Activated T-cell treated with anti-CD3 and anti-CD28 coated beads, Interleukin-2, amount 50 U/mL, for 24 hours (primary cell): Measurements from ENCODE around the gene CHRM2.

ENCODE experiments used
- DNase-seq: peaks from one replicate; pipeline ENCODE4 v3.0.0-alpha.2; 2020
- H3K27ac Mint-ChIP-seq: 2 replicates; pipeline ENCODE4 v1.8.0; 2020; ENCODE audit warnings: mild to moderate bottlenecking, mixed read lengths
- H3K27me3 Mint-ChIP-seq: 2 replicates; pipeline ENCODE4 v1.8.0; 2020; ENCODE audit warnings: mixed read lengths
- H3K36me3 Mint-ChIP-seq: 2 replicates; pipeline ENCODE4 v1.8.0; 2020; ENCODE audit warnings: low read depth, mixed read lengths
- H3K4me1 Mint-ChIP-seq: 2 replicates; pipeline ENCODE4 v1.8.0; 2020; ENCODE audit warnings: low read depth, mixed read lengths
- H3K4me3 Mint-ChIP-seq: 2 replicates; pipeline ENCODE4 v1.8.0; 2020; ENCODE audit warnings: mild to moderate bottlenecking, moderate library complexity, mixed read lengths
- H3K9me3 Mint-ChIP-seq: 2 replicates; pipeline ENCODE4 v1.8.0; 2020; ENCODE audit warnings: mixed read lengths

Gene CHRM2

DNA sequence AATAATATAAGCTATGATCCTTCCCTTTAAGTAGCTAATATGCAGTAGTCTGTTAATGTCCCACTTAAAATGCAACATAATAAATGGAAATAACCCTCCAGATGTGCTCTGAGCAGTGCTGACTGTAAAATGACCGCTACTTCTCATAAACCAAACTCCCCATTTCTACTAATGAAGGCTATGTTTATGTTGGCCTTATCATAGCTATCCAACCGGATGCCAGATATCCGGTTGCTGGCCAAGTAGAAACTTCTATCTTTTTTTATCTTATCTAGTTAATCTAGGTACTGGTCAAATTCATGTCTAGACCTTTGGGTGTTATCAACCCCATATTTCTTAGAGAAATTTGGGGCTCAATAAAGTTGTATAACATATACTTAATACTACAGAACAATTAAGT lies 56.6 kb downstream of the CHRM2 start:
- Mint-ChIP-seq H3K27me3 (no peaks in the 10 kb centered on the region), H3K4me3 (no peak overlapping the region), H3K4me1 (no peaks in the 10 kb centered on the region), H3K9me3 (peaks cover 7% of the 10 kb centered on the region), H3K27ac (no peak overlapping the region), H3K36me3 (no peaks in the 10 kb centered on the region)
- no peak for DNase-seq

DNA sequence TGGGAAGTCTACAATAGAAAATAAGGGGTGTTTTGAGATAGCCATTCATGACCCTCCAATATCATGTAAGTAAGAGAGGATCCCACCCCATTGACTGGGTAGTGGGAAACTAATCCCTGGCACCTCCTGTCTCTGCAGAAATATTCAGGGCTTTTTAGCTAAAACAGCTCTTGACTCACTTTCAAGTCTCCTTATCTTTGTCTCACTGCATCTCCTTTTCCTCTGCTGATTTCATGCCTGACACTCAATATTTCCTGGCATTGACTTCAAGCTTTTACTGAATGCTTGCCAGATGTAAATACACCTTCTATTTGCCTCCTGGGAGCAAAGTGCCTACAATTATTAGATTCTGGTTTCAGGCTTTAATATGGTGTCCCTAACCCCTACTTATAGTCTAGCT lies 57.1 kb downstream of the CHRM2 start:
- Mint-ChIP-seq H3K4me3 (no peak overlapping the region), H3K27ac (no peak overlapping the region), H3K9me3 (peaks cover 7% of the 10 kb centered on the region), H3K4me1 (no peaks in the 10 kb centered on the region), H3K27me3 (no peaks in the 10 kb centered on the region), H3K36me3 (no peaks in the 10 kb centered on the region)
- DNase-seq = no peak

DNA sequence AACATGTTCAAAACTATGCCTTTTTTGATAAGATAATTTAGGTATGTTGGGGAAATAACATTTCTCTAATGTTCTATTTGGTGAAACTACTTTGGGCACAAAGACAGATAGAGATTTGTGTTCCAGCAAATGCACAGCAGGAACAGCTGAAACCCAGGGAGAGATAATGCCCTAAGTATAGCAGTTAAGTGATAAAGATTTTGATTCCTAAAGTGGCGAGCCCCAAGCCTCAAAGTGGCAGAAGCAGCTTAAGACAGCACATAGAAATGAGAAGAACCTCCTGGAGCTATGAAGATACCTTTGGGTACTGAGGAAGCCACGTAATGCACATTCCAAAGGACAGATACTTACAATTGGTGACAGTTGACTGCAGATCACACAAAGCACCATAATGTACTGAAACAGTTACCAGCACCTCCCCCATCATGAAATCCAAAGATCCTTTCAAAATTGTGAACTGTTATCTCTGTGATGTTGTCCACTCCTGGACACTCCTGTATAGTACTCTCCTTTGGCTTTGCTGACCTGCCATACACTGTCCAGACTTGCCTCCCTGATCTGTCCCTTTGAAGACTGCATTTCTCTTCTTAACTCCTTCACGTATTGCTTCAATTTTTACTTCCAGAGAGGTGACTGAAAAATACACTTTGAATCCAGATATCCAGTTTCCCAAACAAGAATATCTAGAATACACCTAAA lies 62.9 kb downstream of the CHRM2 start:
- H3K4me3 Mint-ChIP-seq = no peak overlapping the region
- peaks cover 16% of the 10 kb centered on the region for H3K9me3 Mint-ChIP-seq
- H3K27me3 Mint-ChIP-seq = no peaks in the 10 kb centered on the region
- no peaks in the 10 kb centered on the region for H3K36me3 Mint-ChIP-seq
- H3K4me1 Mint-ChIP-seq = no peaks in the 10 kb centered on the region
- no peak for DNase-seq
- no peak overlapping the region for H3K27ac Mint-ChIP-seq

DNA sequence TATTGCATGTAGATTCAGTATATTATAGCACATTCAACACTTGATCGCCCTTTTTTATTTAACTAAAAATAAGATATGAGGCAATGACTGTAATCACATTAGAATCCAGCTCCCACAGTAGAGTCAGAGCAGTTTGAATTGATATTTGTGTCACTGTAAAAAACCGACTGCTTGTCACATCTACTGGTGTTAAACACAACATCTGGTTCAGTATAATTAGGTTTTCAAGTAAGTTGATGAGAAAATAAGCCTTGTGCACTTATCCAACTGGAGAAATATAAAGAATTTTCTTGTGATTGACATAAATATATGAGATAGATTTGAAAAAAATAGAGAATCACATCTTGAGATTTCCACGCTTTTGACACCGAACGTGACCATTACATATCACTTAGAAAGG lies 69.0 kb downstream of the CHRM2 start:
- Mint-ChIP-seq H3K4me3 (no peak overlapping the region), H3K4me1 (no peaks in the 10 kb centered on the region), H3K27me3 (no peaks in the 10 kb centered on the region), H3K9me3 (peaks cover 6% of the 10 kb centered on the region), H3K27ac (no peak overlapping the region), H3K36me3 (no peaks in the 10 kb centered on the region)
- no peak for DNase-seq

DNA sequence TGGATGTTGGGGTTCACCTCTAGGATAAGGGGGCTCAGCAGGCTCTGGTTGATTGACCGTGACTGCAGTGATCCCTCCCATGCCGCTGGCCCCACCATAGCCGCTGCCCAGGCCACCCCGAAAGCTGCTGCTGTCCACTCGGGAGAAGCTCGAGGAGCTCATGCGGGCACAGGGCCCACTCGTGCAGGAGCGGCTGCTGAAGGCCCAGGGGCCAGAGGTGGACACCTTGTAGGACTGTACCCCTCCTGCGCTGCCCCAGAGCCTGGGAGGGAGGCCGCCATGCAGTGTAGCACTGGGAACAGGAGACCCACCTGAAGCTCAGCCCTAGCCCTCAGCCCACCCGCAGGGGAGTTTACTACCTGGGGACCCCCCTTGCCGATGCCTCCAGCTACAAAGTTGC lies 70.0 kb downstream of the CHRM2 start:
- Mint-ChIP-seq H3K4me3 (no peak overlapping the region), H3K27ac (no peak overlapping the region), H3K27me3 (no peaks in the 10 kb centered on the region), H3K36me3 (no peaks in the 10 kb centered on the region), H3K4me1 (no peaks in the 10 kb centered on the region), H3K9me3 (peaks cover 6% of the 10 kb centered on the region)
- no peak for DNase-seq

DNA sequence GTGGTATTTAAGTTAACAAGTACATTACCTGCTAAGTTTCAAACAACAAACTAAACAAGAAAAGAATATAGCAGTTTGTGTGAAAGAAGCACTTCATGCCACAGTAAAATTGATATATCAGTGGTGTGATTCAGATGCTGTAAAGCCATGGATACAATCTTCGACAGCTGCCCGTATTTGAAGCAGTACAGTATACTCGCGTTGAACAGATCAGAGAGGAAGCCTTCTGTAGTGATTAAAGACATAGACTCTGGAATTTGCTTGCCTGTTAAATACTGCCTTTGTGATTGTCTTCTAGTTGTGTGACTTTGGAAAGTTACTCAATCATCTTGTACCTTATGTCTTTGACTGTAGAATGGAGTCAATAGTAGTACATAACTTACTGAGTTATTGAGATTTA lies 71.7 kb downstream of the CHRM2 start:
- Mint-ChIP-seq H3K9me3 (no peaks in the 10 kb centered on the region), H3K27me3 (no peaks in the 10 kb centered on the region), H3K4me1 (no peaks in the 10 kb centered on the region), H3K27ac (no peak overlapping the region), H3K4me3 (no peak overlapping the region), H3K36me3 (no peaks in the 10 kb centered on the region)
- no peak for DNase-seq

DNA sequence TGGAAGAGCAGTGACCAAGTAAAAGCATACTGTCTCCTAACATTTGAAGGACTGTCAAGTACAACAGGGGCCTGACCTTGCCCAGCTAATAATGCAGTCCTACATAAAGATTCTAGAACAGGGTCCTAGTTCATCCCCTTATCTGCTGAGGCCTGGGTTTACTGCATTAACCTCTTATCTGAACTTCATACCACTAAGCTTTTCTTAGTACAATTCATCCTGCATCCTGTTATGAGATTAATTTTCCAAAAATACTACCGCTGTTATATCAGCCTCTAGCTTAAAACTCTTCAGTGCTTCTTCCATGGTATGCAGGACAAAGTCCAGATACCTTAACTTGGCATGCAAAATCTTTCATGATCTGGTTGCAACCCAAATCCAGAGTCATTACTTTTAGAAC lies 72.5 kb downstream of the CHRM2 start:
- Mint-ChIP-seq H3K9me3 (no peaks in the 10 kb centered on the region), H3K4me1 (no peaks in the 10 kb centered on the region), H3K27ac (no peak overlapping the region), H3K4me3 (no peak overlapping the region), H3K36me3 (no peaks in the 10 kb centered on the region), H3K27me3 (no peaks in the 10 kb centered on the region)
- DNase-seq = no peak

DNA sequence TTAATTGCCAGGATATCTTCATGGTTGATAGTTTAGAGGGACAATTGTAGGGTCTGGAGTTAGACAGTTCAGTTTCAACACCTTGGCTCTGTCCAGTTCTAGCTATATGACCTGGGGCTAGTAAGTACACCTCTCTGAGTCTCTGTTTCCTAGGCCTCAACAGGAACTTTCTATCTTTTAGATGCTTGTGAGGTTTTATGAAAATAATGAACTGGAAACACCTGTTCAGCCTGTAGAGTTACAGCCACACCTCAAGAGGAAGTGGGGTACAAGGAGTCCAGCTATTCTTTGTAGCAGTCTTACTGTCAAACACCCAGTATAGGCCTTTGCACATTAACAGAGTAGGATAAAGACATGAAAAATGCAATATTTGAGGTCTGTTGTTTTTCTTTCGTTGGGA lies 73.4 kb downstream of the CHRM2 start:
- no peak overlapping the region for H3K27ac Mint-ChIP-seq
- no peak overlapping the region for H3K4me3 Mint-ChIP-seq
- no peaks in the 10 kb centered on the region for H3K36me3 Mint-ChIP-seq
- no peaks in the 10 kb centered on the region for H3K9me3 Mint-ChIP-seq
- H3K4me1 Mint-ChIP-seq = no peaks in the 10 kb centered on the region
- no peak for DNase-seq
- H3K27me3 Mint-ChIP-seq = no peaks in the 10 kb centered on the region

DNA sequence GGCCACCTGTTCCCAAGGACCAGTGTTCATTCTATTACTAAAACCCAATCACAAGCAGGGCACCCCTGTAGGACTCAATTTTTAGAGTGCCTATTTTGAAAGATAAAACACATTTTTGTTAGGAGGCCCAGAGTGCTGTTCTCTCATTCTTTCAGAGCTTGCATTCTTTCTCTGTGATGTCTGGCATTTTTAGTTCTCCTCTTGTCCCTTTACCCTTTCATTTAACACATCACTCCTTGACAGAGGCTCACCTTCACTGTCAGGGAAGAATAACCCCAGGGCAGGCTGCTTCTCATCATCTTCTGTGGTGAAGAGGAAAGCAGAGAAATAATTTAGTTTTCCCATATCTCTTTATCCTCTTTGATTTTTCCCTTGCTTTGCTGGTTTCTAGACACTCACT lies 73.9 kb downstream of the CHRM2 start:
- Mint-ChIP-seq H3K36me3 (no peaks in the 10 kb centered on the region), H3K9me3 (no peaks in the 10 kb centered on the region), H3K27me3 (no peaks in the 10 kb centered on the region), H3K4me1 (no peaks in the 10 kb centered on the region), H3K4me3 (no peak overlapping the region), H3K27ac (no peak overlapping the region)
- DNase-seq = no peak

DNA sequence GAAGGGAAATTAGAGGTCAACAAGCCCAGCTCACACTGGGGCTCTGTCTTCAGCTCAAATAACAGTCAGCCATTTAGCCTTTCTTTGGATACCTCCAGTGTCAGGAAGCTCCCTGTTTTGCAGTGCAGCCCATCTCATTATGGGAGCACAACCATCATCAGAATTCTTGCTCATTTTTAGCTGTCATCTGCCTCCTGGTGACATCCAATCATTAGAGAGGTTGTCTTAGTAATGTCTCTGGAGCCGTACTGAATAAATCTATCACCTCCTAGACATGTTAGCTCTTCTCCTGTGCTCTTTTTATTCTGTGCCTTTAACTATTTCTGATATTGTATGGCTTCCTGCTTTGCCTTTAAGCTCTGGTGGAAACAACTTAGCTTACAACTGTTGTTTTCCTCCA lies 74.5 kb downstream of the CHRM2 start:
- Mint-ChIP-seq H3K27me3 (no peaks in the 10 kb centered on the region), H3K4me1 (no peaks in the 10 kb centered on the region), H3K27ac (no peak overlapping the region), H3K4me3 (no peak overlapping the region), H3K36me3 (no peaks in the 10 kb centered on the region), H3K9me3 (no peaks in the 10 kb centered on the region)
- no peak for DNase-seq

DNA sequence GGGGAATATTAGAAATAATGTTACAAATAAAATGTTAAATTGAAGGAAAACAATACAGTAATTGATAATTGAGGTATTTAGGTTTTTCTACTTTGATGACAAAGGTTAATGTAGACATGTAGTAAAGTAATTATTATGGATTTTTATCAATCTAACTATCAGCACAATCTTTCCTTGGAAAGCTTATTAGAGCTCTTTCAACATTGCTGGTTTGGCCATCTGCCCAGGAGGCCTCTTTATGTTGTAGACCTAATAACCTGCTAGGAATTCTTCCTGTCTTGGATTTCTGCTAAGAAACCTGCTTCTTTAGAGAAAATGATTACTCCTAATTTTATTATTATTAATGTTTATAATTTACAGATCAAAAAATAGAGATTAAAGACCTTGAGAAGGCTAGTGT lies 78.9 kb downstream of the CHRM2 start:
- Mint-ChIP-seq H3K4me3 (no peak overlapping the region), H3K36me3 (no peaks in the 10 kb centered on the region), H3K27ac (no peak overlapping the region), H3K9me3 (no peaks in the 10 kb centered on the region), H3K4me1 (no peaks in the 10 kb centered on the region), H3K27me3 (no peaks in the 10 kb centered on the region)
- no peak for DNase-seq

DNA sequence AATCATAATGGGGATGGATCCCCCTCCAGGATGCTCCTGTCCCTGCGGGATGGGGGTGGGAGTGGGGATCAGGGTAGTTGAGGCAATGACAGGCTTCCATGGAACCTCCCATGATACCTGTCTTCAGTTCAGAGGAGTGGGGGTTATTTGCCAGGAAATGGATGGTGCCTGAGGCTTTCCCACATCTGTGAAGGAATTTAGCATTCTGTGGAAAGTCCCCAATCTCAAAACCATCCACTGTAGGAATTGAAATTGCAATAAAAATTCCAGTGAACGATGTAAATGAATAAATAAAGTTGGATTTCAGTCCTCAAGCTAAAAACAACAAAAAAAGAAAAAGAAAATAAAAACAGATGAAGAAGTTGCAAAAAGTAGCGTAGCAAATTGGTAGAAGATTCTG lies 81.9 kb downstream of the CHRM2 start:
- H3K27me3 Mint-ChIP-seq = no peaks in the 10 kb centered on the region
- no peak overlapping the region for H3K27ac Mint-ChIP-seq
- no peak for DNase-seq
- H3K4me3 Mint-ChIP-seq = no peak overlapping the region
- H3K36me3 Mint-ChIP-seq = no peaks in the 10 kb centered on the region
- H3K4me1 Mint-ChIP-seq = no peaks in the 10 kb centered on the region
- peaks cover 5% of the 10 kb centered on the region for H3K9me3 Mint-ChIP-seq

DNA sequence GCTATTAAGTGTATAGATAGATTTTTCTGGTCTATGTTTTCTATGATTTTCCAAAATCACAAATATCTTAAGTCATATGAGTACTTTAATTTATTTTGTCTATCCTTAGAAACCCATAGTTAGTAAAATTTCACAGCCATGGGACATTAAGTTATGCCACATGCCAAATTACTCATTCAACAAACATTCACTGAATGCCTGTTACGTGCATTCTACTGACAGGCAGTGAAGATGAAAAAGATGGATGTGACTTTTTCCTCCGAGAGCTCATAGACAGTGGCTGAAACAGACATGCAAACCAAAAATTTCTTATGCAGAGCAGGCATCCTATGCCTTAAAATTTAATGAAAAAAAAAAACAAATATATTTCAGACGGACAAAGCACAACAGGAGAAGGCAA lies 84.9 kb downstream of the CHRM2 start:
- Mint-ChIP-seq H3K36me3 (no peaks in the 10 kb centered on the region), H3K9me3 (peaks cover 5% of the 10 kb centered on the region), H3K27me3 (no peaks in the 10 kb centered on the region), H3K4me3 (no peak overlapping the region), H3K27ac (no peak overlapping the region), H3K4me1 (no peaks in the 10 kb centered on the region)
- DNase-seq = no peak

DNA sequence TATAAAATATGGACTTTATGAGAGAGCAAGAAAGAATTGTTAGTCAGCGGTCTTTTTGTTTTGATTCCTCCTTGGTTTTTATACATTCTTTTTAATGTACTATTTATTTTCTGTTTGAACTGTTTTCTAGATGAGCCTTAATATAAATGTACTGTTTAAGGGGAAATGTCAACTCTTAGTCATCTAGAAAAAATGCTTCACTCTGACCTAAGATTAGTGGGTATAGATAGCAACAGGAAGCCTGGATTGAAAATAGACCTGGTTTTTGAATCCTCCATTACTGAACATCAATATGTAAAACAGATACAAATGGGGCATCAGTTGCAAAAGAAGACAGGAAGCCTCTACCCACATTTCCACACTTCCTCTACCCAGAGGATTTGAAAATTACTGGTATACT lies 87.8 kb downstream of the CHRM2 start:
- Mint-ChIP-seq H3K9me3 (peaks cover 7% of the 10 kb centered on the region), H3K27me3 (no peaks in the 10 kb centered on the region), H3K36me3 (no peaks in the 10 kb centered on the region), H3K4me3 (no peak overlapping the region), H3K4me1 (no peaks in the 10 kb centered on the region), H3K27ac (no peak overlapping the region)
- DNase-seq = no peak

DNA sequence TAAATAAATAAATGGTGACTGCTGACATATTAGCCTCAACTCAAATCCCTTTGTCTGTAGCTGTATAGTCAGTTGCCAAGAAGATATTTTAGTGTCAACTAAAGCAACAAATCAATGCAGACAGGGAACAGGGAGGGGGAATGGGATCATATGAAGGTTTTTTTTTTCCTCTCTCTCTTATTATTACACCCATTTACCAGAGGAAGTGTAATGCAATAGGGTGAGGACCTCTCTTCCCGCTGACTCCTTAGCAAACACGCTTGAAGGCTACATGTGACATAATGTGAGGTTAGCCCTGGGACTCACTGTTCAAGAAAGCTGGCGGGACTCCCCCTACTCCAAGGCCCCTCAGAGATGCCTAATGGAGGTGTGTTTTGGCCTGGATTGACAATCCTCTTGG lies 88.2 kb downstream of the CHRM2 start:
- no peaks in the 10 kb centered on the region for H3K27me3 Mint-ChIP-seq
- H3K4me1 Mint-ChIP-seq = no peaks in the 10 kb centered on the region
- peaks cover 7% of the 10 kb centered on the region for H3K9me3 Mint-ChIP-seq
- no peak overlapping the region for H3K4me3 Mint-ChIP-seq
- H3K36me3 Mint-ChIP-seq = no peaks in the 10 kb centered on the region
- H3K27ac Mint-ChIP-seq = no peak overlapping the region
- DNase-seq = no peak

DNA sequence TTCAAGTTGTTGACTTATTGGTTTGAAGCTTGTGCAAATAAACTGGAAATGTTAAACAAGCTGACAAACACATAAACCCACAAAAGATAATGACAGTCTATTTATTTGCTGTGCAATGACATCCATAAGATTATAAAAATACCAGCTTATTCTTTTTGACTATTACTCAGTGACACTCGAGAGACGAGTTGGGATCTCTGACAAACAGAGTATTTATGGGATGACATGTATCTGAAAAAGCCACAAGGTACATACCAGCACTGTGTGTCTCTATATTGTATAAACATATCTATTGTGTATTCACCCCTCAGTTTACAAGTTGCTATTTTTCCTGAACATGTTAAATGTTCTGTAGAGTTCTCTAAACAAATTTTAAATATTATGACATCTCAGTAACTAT lies 88.9 kb downstream of the CHRM2 start:
- Mint-ChIP-seq H3K4me1 (no peaks in the 10 kb centered on the region), H3K9me3 (peaks cover 7% of the 10 kb centered on the region), H3K4me3 (no peak overlapping the region), H3K27ac (no peak overlapping the region), H3K27me3 (no peaks in the 10 kb centered on the region), H3K36me3 (no peaks in the 10 kb centered on the region)
- no peak for DNase-seq
